KOPT-K1 (cell line): ENCODE measurements around the gene CST4.
"Not testable (repeated sequence)": the region's sequence is repeated elsewhere in the genome, so short reads cannot be mapped to it uniquely, and the experiment has no call there.

Source experiments
- H3K27ac ChIP-seq: fragments of 200-600 bp; sonication (generic); 2 replicates; pipeline ENCODE4 v1.5.1; 2016; ENCODE audit warnings: antibody characterized with exemption, mild to moderate bottlenecking, low read depth, low read length; ENCODE audit not compliant: poor library complexity, severe bottlenecking
- H3K36me3 ChIP-seq: fragments of 200-600 bp; sonication (generic); 2 replicates; pipeline ENCODE4 v1.5.1; 2017; ENCODE audit warnings: antibody characterized with exemption, mild to moderate bottlenecking, low read length, moderate library complexity; ENCODE audit not compliant: insufficient read depth
- H3K9me3 ChIP-seq: fragments of 200-600 bp; sonication (generic); 2 replicates; pipeline ENCODE4 v1.5.1; 2017; ENCODE audit warnings: antibody characterized with exemption, low read length, mild to moderate bottlenecking; ENCODE audit not compliant: insufficient read depth, poor library complexity, severe bottlenecking

The CST4 gene

GRCh38 chr20:23688684-23689398 is at the start of gene CST4:
TSS of gene CST4 (minus strand) at chr20:23689038. CDS start at chr20:23688969, 69 bp downstream.
- H3K9me3 ChIP-seq, H3K27ac ChIP-seq, H3K36me3 ChIP-seq: not testable (repeated sequence)

- H3K27ac ChIP-seq, H3K9me3 ChIP-seq: not testable (repeated sequence)
These were observed 46.6 kb upstream of the CST4 start for GRCh38 chr20:23735391-23735790.

GRCh38 chr20:23734949-23735348 is 46.1 kb upstream of the CST4 start:
- H3K9me3 ChIP-seq, H3K36me3 ChIP-seq, H3K27ac ChIP-seq: not testable (repeated sequence)

More at GRCh38 chr20:23735391-23735790, 46.6 kb upstream of the CST4 start:
- H3K36me3 ChIP-seq = not testable (repeated sequence)

- not testable (repeated sequence) for H3K27ac ChIP-seq, H3K36me3 ChIP-seq, H3K9me3 ChIP-seq
These were observed 45.6 kb upstream of the CST4 start for GRCh38 chr20:23734440-23734839.

- Histone ChIP-seq H3K9me3 (no peaks in the 10 kb centered on the region), H3K27ac (no peak overlapping the region), H3K36me3 (no peaks in the 10 kb centered on the region)
These were observed 38.2 kb upstream of the CST4 start for GRCh38 chr20:23727016-23727415.

GRCh38 chr20:23725102-23725501 is 36.3 kb upstream of the CST4 start:
- no peaks in the 10 kb centered on the region for H3K9me3 ChIP-seq
- H3K27ac ChIP-seq = no peak overlapping the region

GRCh38 chr20:23723659-23724307 is 34.9 kb upstream of the CST4 start:
- H3K27ac ChIP-seq, H3K9me3 ChIP-seq, H3K36me3 ChIP-seq: not testable (repeated sequence)

More at GRCh38 chr20:23725102-23725501, 36.3 kb upstream of the CST4 start:
- no peaks in the 10 kb centered on the region for H3K36me3 ChIP-seq

GRCh38 chr20:23722851-23723250 is 34.0 kb upstream of the CST4 start:
- not testable (repeated sequence) for H3K27ac ChIP-seq, H3K9me3 ChIP-seq

GRCh38 chr20:23721962-23722361 is 33.1 kb upstream of the CST4 start:
- Histone ChIP-seq H3K27ac (no peak overlapping the region), H3K36me3 (no peaks in the 10 kb centered on the region), H3K9me3 (no peaks in the 10 kb centered on the region)

More at GRCh38 chr20:23722851-23723250, 34.0 kb upstream of the CST4 start:
- H3K36me3 ChIP-seq = not testable (repeated sequence)

- not testable (repeated sequence) for H3K9me3 ChIP-seq, H3K36me3 ChIP-seq, H3K27ac ChIP-seq
These were observed 30.5 kb upstream of the CST4 start for GRCh38 chr20:23719351-23719750.

GRCh38 chr20:23711778-23712177 is 22.9 kb upstream of the CST4 start:
- not testable (repeated sequence) for H3K9me3 ChIP-seq, H3K27ac ChIP-seq, H3K36me3 ChIP-seq

- H3K27ac ChIP-seq = no peak overlapping the region
- no peaks in the 10 kb centered on the region for H3K9me3 ChIP-seq
- no peaks in the 10 kb centered on the region for H3K36me3 ChIP-seq
These were observed 21.9 kb upstream of the CST4 start for GRCh38 chr20:23710771-23711170.

- Histone ChIP-seq H3K36me3 (no peaks in the 10 kb centered on the region), H3K27ac (no peak overlapping the region)
These were observed 17.1 kb upstream of the CST4 start for GRCh38 chr20:23705895-23706294.

GRCh38 chr20:23702021-23702420 is 13.2 kb upstream of the CST4 start:
- Histone ChIP-seq H3K9me3 (no peaks in the 10 kb centered on the region), H3K36me3 (no peaks in the 10 kb centered on the region), H3K27ac (no peak overlapping the region)

More at GRCh38 chr20:23705895-23706294, 17.1 kb upstream of the CST4 start:
- no peaks in the 10 kb centered on the region for H3K9me3 ChIP-seq

- Histone ChIP-seq H3K9me3 (no peaks in the 10 kb centered on the region), H3K36me3 (no peaks in the 10 kb centered on the region)
These were observed 12.1 kb upstream of the CST4 start for GRCh38 chr20:23700931-23701330.

GRCh38 chr20:23697947-23698346 is 9.1 kb upstream of the CST4 start:
- Histone ChIP-seq H3K27ac (no peak overlapping the region), H3K9me3 (no peaks in the 10 kb centered on the region), H3K36me3 (no peaks in the 10 kb centered on the region)

More at GRCh38 chr20:23700931-23701330, 12.1 kb upstream of the CST4 start:
- H3K27ac ChIP-seq = no peak overlapping the region
